NCI-H1105 (cell line): ENCODE data around the gene RNF40.
"Not testable (repeated sequence)": the region's sequence is repeated elsewhere in the genome, so short reads cannot be mapped to it uniquely, and the experiment has no call there.

ENCODE experiments used
- DNase-seq: peaks from one replicate; lab custom pipeline; 2025; lab: John Stamatoyannopoulos, UW

Gene RNF40

DNA sequence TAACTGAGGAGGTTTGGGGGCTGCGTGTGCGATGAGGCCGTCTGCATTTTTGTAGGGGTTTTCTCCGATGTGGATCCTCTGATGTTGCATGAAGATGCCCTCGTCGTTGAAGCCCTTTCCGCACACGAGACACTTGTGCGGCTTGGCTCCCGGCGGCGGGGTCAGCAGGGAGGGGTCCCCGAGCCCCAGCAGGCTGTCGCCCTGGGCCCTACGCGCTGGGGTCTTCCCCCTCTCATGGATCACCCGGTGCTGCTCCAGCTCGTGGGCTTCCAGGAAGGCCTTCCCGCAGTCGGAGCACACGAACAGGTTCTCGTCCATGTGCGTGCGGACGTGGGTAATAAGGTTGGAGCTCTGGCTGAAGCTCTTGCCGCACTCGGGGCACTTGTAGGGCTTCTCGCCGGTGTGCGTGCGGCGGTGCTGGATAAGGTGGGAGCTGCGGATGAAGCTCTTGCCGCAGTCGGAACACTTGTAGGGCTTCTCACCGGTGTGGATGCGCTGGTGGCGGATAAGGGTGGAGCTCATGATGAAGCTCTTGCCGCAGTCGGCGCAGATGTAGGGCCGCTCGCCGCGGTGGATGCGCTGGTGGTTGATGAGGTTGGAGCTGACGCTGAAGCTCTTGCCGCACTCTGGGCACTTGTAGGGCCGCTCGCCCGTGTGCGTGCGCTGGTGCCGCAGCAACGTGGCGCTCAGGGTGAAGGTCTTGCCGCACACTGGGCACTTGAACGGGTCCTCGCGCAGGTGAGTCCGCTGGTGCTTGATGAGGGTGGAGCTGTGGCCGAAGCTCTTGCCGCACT lies 20.6 kb downstream of the RNF40 start:
- DNase-seq: no peak

DNA sequence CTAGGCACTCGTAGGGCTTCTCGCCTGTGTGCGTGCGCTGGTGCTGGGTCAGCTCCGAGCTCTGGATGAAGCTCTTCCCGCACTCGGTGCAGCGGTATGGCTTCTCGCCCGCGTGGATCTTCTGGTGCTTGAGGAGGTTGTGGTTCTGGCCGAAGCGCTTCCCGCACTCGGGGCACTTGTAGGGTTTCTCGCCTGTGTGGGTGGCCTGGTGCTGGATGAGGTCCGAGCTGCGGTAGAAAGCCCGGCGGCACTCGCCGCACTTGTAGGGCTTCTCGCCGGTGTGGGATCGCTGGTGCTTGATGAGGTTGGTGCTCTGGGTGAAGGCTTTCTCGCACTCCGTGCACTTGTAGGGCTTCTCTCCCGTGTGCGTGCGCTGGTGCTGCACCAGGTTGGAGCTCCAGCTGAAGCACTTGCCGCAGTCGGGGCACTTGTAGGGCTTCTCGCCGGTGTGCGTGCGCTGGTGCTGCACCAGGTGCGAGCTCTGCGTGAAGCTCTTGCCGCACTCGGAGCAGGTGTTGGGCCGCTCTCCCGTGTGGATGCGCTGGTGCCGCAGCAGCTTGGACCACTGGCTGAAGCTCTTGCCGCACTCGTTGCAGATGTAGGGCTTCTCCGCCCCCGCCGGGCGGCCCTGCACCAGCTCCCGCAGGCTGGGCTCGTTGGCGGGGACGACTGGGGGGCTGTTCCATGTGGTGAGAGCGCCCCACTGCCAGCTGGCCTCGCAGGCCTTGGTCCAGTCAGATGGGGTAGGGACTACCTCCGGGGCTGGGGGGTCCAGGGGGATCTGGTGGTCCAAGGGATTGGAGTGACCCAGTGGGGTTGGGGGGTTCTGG lies 21.4 kb downstream of the RNF40 start:
- no peak for DNase-seq

GRCh38 chr16:30784215-30784614 lies 22.1 kb downstream of the RNF40 start:
- no peak for DNase-seq

DNA sequence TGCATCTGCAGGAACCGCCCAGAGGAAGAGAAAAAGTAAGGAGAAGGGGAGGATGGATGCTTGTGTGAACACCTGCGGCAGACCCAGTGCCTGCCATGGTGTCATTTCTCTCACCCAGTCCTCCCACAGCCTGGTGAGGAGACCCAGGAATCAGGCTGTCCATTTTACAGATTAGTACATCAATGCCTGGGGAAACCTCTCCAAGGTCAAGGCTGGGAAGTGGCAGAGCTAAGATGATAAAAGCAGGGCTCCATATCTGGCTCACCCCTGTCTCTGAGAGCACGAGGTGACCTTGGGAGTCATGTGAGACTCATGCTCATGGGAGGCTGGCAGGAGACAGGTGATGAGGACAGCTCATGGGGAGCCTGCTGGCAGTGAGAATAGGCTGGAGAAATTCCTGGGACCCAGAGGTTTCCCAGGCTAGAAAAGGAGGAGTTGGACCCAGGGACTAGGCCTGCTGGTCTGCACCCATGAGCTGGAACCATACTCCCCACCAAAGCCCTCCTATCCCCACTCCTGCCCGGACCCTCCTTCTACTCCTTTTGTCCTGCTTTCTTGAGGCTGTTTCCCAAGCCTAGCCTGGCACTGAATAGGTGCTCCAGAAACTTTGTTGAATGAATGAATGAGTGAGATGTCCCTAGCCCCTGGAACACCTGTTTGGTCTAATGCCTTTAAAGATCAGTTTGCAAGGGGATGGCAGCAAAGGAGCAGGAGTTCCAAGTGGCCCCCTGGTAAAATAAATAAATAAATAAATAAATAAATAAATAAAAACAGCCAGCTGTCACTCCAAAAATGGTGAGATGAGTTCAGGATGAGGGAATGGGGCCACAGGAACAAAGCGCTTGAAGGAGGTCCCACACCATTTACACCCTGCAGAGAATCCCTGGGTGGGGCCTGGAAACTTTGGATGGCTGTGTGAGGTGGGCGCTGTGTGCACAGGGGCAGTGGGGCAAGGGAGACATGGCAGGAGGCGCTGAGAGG lies 23.3 kb downstream of the RNF40 start:
- DNase-seq: no peak

DNA sequence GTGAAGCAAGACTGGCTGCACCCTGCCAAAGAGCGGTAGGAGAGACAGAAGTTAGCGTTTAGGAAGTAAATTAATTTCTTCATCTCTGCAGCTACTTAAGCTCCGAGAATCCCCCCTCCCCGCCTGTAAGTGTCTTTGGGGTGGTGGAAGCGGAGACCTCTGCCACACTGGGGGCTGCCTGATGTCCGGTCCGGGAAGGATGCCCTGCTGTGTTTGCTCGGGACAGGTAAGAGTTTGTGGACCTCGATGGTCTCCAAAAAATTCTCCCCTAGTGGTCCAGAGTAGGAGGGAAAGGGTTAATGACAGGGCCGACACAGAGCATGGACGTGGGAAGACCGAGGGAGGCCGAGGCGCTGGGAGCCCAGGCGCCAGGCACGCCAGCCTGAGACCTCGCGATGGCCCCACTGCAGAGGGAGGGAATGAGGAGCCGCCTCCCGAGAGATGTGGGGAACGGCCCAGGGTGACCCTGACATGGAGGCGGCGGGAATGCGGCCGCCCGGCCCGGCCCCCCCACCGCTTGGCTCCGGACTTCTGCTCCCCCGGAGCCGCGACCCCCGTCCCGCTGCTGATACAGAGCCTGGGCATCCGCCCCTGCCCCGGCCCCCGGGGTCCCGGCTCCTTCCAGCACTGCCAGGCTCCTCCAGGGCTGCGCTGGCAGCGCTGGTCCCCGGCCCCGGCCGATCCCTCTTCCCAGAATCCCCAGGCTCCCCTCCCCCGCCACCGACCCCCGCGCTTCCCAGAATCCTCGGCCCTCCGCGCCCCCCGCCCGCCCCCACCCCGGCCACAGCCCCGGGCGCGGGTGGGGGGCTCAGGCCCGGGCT lies 24.2 kb downstream of the RNF40 start:
- DNase-seq: no peak

GRCh38 chr16:30786936-30787612 lies 25.0 kb downstream of the RNF40 start, which contains the start of gene ZNF629:
TSS of gene ZNF629 (minus strand) at chr16:30787205. CDS start at chr16:30784482, 2,723 bp downstream.
- peak; percentile 57 for DNase-seq

- no peak for DNase-seq
Measured at GRCh38 chr16:30787613-30788378, 25.7 kb downstream of the RNF40 start.

- DNase-seq: no peak
Measured at GRCh38 chr16:30793508-30794069, 31.5 kb downstream of the RNF40 start.

GRCh38 chr16:30794634-30795033 lies 32.5 kb downstream of the RNF40 start:
- no peak for DNase-seq

- no peak for DNase-seq
Measured at GRCh38 chr16:30797670-30798309, 35.7 kb downstream of the RNF40 start.

GRCh38 chr16:30802936-30803335 lies 40.8 kb downstream of the RNF40 start:
- DNase-seq: no peak

- DNase-seq: no peak
Measured at GRCh38 chr16:30805056-30805369, 42.9 kb downstream of the RNF40 start.

- DNase-seq: peak; percentile 76
Measured at GRCh38 chr16:30805370-30806169, 43.4 kb downstream of the RNF40 start.

- DNase-seq: no peak
Measured at GRCh38 chr16:30808146-30808545, 46.0 kb downstream of the RNF40 start.

- not testable (repeated sequence) for DNase-seq
Measured at GRCh38 chr16:30808890-30809426, 46.8 kb downstream of the RNF40 start.

DNA sequence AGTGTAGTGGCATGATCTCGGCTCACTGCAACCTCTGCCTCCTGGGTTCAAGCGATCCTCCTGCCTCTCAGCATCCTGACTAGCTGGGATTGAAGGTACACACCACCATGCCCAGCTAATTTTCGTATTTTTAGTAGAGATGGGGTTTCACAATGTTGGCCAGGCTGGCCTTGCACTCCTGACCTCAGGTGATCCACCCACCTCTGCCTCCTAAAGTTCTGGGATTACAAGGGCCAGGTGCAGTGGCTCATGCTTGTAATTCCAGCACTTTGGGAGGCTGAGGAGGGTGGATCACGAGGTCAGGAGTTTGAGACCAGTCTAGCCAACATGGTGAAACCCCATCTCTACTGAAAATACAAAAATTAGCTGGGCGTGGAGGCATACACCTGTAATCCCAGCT lies 47.6 kb downstream of the RNF40 start:
- DNase-seq: not testable (repeated sequence)

GRCh38 chr16:30813821-30814189 lies 51.7 kb downstream of the RNF40 start:
- no peak for DNase-seq

GRCh38 chr16:30816769-30817168 lies 54.6 kb downstream of the RNF40 start:
- no peak for DNase-seq
